AG08395 (cell line): ENCODE data around the gene THAP5.

Source experiments
- DNase-seq: peaks from one replicate; pipeline ENCODE4 v3.0.0; 2012; ENCODE audit warnings: mixed read lengths, low spot score

The THAP5 gene, protein sequence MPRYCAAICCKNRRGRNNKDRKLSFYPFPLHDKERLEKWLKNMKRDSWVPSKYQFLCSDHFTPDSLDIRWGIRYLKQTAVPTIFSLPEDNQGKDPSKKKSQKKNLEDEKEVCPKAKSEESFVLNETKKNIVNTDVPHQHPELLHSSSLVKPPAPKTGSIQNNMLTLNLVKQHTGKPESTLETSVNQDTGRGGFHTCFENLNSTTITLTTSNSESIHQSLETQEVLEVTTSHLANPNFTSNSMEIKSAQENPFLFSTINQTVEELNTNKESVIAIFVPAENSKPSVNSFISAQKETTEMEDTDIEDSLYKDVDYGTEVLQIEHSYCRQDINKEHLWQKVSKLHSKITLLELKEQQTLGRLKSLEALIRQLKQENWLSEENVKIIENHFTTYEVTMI

DNA sequence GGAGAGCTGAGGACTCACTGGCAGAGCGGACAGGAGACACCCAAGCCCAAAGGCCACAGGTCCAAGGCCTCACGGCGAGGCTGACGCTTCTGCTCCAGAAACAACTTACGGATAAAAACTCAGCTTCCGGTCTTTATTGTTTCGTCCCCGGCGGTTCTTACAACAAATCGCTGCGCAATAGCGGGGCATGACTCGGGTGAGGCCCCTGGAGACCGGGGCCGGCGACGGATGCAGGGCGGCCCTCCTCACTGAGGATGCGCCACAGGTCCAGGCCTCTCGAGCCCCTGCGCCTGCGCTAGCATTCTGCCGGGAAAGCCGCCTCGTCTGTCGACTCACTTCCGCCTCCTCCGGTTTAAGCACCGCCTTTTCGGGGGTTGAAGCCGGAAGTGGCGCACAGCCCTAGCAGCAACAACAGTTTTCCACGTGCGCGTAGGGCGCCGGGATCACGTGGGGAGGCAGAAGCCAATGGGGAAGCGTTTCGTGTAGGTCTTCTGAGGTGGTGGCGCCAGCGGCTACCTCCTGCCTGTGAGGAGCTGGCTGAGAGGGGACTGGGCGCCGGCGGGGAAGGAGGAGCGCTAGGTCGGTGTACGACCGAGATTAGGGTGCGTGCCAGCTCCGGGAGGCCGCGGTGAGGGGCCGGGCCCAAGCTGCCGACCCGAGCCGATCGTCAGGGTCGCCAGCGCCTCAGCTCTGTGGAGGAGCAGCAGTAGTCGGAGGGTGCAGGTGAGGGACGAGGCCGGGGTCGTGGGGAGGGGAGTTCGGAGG lies at the start of gene THAP5, which contains the start of gene DNAJB9:
TSS of gene THAP5 (minus strand) at position 326 of the 765 bp plus-strand sequence. CDS start at position 189, 137 bp downstream.
TSS of gene DNAJB9 (plus strand) at position 494 of the 765 bp plus-strand sequence. CDS start 1,853 bp downstream, outside the sequence.
- peak; percentile 99 for DNase-seq

DNA sequence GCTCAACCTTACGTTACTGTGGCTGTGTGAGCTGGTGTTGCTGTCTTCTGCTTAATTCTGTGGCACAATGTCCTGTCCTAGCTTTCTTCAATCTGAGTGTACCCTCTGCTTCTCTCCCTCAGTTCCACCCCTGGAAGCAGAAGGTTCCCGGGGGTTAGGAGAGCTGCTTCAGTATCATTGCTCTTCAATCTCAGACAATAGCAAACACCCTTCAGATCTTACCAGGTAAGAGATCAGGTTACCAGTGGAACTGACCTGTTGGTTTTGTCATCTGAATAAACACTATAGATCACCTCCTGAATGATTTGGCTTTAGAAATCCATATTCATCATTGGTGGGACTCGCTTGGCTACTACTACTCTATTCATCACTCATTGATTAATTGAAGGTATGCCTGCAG lies 48.5 kb upstream of the THAP5 start:
- no peak for DNase-seq

DNA sequence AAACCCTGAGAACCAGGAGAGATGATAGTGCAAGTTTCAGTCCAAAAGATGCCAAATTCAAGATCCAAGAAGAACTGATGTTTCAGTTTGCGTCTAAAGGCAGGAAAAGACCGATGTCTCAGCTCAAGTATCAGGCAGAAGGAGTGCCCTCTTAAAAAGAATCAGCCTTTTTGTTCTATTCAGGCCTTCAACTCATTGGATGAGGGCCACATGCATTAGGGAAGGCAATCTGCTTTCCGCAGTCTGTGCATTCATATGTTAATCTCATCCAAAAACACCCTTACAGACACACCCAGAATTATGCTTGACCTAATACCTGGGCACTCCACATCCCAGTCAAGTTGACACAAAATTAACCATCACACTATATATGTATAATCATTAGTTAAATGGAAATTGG lies 45.4 kb upstream of the THAP5 start:
- no peak for DNase-seq

DNA sequence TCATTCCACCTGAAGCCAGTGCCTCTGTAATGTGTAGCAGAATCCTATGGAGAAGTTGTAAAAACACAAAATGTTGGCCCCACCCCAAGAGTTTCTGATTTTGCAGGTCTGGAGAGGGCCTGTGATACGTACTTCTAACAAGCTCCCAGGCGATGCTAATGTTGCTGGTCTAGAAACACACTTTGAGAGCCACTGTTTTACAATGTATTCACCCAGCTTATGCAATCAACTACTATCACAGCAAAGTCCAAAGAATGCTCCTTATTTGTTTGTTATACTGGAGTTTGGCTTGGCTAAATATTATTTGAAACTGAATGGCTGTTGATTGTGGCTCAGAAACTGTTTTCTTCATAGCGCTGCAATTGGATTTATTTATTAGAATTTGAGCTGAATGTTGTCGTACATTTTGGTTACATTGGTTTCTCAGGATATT lies 44.5 kb upstream of the THAP5 start:
- no peak for DNase-seq

DNA sequence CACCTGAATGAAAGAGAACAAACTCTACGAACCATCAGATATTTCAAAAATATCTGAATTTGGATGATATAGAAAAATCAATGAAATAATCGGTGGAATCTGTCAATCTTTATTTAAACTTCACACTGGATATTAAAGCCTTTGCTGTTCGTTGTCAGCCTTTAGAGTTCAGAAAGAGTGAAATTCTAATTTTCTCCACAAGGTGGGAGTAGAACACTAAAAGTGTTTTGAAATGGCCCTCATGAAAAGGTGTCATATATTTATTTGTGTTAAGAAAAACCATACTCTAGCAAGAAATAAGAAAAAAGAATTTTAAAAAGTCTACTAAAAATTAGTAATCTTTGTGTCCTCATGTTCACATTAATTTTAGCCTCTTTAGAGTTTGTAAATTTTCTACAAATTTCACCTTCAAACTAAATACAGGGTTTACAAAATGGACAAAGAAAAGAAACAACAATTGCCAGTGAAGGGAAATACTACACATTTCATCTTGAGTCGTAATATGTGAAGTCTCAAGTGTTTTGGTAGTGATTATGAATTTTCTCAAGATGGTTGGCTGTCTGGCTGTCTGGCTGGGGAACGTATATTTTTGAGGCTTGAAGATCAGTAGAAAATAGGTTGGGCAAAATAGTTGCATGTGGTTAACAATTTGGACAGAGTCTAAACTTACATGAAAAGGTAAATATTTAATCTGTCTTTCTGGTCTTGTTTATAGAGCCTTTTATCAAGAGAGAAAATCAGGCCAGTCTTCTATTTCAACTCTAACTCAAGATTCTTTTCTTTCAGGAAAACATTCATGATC lies 43.8 kb upstream of the THAP5 start:
- DNase-seq, result peak; percentile 47

DNA sequence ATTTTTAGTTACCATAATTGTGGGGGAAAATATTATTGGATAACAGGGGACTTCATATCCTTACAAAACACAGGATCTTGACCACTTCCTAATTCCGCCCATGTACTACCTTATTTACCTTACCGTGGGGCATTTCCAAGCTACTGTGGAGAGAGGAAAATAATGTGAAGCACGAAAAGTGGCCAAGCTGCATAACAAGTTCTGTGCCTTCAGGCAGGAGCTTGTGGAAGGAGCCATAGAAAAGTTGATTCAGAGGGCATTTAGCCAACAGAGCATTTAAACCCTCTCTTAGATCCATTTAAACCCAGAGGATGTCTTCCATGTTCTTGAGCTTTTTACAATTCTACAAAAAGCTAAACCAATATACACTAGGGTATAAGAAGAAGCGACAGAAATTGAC lies 41.8 kb upstream of the THAP5 start:
- no peak for DNase-seq

DNA sequence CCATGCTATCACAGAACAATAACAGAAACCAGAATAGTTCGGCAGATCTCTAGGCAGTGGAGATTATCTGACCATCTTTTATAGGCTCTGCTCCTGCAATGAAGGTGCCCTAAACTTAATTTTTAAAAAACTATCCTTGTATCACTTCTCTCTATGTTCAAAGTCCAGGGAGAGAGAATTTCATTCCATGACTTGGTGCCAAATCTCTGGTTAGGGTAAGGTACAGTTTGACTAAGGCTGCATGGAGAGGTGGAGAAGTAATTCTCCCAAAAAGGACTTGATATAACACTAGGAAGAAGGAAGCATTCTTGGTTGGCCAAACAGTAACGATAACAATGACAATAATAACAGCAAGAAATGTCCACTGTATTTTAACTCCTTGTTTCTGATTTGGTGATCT lies 40.1 kb upstream of the THAP5 start:
- DNase-seq, result no peak

DNA sequence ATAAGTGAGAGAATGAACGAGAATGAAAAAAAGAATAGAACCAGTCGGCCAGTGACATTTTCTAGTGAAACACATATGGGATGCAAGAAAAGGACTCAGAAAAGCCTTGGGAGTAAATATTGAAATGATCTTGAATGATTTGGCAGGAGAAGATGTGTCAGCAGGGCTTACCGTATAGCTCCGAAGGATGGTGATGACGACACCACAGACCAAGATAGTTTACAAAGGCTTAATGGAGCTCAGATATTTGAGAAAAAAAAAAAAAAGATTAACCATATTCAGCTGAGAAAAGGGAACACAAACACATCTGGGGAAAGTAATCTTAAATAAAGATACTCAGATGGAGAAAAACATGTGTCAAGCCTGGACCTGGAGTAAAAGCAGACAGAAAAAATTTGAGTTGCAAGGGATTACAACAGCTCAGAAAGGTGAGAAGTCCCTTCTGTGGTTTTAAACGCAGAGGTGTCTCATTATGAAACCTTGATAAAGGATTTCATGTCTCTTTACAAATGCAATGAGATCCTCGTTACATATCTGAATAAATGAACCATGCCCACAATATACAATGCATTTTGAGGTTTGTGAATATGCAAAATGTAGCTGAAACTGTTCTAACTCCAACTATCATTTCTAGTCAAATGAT lies 36.2 kb upstream of the THAP5 start:
- no peak for DNase-seq

DNA sequence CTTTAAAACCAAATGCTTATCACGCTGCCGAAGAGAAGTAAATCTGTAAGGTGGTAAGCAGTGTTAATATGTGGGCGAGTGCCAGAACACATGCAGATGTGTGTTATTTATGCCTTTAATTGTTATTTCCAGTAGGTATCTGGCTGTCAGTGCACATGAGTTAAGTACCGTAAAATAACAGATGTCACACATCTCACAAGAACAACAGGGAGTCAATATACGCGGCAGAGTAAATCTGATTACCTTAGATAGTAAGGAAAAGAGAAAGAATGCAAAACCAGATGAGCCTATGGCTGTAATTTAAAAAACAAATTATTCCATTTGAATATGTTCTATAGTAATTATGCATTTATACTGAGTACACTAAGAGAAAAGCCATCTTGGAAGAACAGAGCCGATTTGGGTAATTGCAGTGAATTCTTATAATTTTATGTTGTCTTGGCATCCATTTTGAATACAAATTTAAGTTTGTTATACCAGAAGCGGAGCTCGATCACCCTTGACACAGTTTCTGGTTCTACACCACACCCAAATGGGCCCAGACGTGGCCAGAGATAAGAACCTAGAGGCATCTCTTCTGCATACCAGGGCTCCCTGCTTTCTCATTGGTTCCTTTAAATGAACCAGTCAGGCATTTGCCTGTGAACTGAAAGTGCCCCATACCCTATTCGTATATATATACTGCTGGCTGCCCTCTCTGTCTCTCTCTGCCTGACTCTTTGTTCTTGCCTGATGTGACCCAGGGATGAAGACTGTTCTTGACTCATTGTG lies 35.0 kb upstream of the THAP5 start:
- DNase-seq, result no peak

DNA sequence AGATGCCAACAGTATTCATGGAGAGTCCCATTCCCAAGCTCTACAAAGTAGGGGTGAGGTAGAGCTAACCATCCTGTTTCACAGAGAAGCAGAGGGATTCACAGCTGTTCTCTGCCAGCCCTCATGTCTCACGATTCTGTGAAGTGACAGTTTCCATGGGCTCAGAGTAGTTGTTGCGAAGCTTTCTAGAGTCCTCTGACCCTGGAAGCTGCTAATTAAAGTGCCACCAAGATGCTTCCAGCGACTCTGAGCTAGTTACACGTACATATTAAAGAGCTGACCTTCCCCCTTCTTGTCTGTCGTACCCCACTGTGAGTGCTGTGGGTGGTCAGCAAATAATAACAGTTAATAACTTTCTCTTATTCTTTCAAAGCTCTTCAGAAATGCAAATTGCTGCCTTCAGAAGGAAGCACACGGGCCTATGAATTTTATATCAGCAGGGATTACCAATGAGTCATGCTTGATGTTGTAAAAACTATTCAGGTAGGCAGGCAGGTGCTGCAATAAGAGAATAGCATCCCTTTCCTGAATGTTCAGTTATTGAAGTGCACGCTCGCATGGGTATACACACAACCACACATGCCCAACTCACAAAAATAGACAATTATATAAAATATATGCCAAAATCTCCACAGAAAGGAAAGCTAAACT lies 34.3 kb upstream of the THAP5 start:
- DNase-seq, result no peak

DNA sequence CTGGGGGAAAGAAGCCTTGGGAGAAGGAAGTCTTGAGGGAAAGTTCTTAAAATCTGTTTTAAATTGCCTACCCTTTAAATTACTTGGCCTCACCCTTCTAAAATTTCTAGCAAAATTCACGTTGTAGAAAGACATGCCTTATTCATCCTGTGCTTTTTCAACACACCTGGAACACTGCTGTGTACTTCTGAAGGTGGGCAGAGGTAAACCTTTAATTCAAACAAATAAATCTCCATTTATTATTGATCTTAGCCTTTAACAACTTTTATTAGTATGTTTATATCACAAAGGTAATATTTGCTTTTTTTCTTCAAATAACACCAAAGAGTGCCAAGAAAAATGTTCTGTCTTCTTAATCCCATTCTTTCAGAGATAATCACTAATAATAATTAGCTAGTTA lies 30.9 kb upstream of the THAP5 start:
- no peak for DNase-seq

DNA sequence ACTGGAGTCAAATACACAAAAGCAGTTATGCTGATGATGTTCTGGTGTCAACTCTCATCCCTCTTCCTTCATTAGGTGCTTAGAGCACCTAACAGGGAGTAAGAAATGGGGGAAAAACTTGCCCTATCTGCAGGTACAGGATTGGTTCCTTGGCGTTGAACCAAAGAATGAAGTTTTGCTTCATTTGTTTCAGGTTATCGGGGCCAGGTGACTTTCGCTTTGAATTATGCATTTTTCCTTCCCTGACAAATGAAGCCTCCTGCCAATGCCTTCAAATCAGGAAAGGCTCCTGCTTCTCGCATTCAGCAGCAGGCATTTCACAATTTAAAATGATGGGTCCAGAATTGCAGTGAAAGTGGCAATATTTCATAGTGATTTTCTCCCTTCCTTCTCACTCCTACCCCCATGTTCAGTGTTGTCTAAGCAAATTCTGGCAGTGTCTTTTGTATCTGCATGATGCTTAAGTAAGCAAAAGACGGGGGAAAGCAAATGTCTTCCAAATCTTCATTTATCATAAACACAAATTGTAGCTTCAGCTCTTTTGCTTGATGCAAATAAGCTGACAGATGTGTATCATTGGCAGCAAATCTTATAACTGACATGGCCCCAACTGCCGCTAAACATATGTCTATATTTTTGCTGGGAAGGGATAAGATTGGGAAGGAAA lies 29.5 kb upstream of the THAP5 start:
- DNase-seq, result no peak

DNA sequence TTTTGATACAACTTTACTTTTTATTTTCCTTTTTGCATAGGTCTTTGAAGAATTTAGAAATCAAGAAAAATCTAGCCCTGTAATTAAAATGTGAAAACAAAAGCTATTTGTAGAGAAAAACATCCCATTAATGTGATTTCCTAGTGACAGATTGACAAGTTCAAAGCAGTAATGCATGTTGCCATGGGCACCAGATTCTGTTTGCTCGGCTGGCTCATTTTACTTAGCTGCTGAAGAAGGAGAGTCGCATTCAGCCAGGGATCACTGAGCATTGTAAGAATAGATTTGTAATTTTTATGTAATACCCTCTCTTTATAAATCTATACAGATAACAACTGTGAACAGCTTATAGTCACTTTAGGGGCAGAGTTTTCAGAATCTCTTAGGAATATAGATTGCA lies 28.6 kb upstream of the THAP5 start:
- no peak for DNase-seq

DNA sequence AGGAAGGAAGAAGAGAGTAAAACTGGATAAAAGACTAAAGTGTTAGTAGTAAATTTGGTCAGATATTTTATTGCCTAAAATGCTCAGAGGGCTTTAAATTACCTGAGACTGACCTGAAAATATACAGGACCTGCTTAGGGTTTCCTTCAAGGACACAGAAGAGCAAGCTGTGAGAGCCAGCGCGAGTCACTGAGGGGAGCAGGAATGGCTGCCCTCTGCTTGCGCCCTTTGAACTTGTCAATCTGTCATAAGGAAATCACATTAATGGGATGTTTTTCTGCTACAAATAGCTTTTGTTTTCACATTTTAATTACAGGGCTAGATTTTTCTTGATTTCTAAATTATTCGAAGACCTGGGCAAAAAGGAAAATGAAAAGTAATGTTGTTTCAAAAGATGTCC lies 27.1 kb upstream of the THAP5 start:
- DNase-seq, result no peak

DNA sequence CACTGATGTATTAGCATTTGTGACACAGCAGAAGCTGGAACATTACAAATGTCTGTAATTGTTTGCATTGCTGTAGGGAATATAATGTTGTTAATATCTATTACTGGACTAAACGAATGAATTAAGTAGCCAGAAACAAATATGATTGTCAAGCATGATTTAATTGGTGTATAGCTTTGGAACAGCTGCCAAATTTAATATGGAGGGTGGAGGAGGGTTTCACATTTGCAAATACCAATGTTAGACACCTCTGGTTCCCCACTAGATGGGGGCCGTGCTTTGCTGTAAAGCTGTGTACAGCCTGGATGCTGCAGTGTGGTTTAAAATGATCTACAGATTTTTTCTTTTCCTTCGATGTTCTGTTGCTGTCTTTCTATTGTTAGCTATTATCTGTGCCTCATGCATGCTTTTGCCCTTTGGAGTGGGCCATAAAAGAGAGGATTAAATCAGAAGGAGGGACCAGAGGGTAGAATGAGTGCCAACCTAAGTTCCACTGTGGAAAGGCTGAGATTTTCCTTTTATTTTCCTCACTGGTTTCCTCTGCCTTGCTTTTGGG lies 23.2 kb upstream of the THAP5 start:
- DNase-seq, result no peak

DNA sequence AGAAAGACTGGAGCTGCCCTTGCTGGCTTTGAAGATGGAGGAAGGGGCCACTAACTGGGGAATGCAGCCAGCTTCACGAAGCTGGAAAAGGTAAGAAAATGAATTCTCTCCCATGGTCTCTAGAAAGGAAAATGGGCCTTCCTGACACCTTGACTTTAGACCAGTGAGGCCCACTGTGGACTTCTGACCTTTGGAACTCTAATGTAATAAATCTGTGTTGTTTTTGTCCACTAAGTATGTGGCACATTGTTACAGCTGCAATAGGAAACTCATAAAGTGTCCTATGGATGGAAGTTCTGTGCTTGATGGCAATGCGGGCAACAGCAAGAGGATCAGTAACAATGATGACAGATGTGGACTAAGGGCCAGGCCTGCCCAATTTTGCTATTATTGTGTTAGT lies 21.1 kb upstream of the THAP5 start:
- no peak for DNase-seq

DNA sequence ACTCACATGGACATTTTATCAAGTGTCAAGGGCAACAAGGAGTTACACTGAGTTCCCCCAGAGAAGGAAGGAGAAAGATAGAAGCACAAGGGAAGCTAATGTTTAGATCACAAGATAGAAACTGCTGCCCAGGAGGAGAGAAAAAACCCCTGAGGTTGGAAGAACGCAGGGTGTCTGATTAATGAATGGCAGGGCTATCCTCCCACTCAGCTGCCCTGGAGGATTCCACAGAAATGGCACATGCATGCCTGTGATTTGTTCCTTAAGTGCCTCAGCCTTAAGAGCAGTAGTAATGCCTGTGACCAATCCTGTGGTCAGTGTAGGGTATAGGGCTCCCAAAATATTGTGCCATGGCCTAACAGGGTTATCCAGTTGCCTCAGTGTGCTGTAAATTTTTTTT lies 20.4 kb upstream of the THAP5 start:
- DNase-seq, result no peak

DNA sequence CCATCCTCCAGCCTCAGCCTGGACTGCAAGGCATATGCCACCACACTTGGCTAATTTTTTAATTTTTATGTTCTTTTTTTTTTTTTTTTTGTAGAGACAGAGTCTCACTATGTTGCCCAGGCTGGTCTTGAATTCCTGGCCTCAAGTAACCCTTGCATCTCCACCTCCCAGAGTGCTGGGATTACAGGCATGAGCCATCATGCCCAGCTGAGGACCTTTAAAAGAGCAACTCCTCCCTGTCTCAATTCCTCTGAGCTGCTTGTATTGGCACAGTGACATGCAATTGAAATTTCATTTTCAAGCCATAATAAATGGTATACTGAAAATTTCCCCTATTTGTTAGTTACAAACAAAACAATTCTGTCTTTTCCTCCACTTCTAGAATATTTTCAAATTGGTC lies 19.7 kb upstream of the THAP5 start:
- DNase-seq, result no peak

DNA sequence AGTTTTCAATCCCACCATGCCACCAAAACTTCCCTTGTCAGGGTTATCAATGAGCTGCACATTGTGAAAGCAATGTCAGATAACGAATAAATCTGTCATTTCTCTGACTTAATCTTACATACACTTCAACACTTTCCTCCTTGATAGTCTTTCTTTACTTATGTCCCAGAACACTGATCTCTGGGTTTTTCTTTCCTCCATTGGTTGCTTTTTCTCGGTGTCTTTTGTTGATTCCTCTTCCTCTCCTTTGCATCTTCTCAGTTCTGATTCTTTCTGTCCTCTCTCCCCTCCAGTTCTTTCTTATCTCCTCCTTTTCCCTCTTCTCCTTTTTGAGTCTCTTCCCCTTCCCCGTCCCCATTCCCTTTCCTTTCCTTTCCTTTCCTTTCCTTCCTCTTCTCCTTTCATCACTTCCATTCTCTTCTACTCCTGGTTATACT lies 16.8 kb upstream of the THAP5 start:
- no peak for DNase-seq

DNA sequence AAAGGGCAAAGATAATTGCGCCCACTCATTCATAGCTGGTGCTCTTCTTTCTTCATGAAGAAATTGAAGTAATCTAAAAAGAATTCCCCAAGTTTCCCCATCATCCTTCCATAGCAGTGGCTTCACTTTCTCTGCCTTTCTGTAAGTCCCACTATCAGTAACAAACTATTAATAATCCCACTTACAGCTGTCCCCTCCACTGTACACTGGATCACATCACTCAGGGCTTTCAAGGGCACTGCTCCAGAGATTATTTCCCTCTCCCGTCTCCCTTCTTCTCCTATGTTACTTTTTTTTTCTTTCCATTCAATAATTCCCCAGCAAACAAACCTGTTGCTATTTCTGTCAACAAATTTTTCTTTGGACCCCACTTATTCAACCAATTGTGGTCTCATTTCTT lies 16.3 kb upstream of the THAP5 start:
- DNase-seq, result no peak
